ENCODE data around the gene KANK2. TPM values are rescaled to one million over a fixed set of nuclear protein-coding genes. Genes with fewer than 3 reads are reported as not detected.
"Not testable (repeated sequence)": the region's sequence is repeated elsewhere in the genome, so short reads cannot be mapped to it uniquely, and the experiment has no call there.

KANK2 gene
- total RNA-seq, 1 donor from 2014 or later: 2.7 TPM

DNA sequence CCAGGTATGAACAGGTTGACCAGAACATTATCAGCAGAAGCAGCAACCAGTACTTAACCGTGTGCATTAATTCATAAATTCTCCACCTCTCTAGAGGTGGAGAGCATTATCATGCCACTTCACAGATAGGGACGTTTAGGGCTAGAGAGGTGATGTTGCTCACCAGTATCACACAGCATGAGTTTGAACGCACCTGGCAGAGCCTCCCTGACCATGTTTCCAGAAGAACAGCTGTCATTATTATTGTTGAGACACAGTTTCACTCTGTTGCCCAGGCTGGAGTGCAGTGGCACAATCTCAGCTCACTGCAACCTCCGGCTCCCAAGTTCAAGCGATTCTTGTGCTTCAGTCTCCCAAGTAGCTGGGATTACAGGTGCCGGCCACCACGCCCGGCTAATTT is 6.8 kb downstream of the KANK2 start:
- Mint-ChIP-seq H3K9me3 (no peaks in the 10 kb centered on the region), H3K27ac (no peak overlapping the region), H3K27me3 (ENCODE audit: insufficient read depth) (peaks cover 4% of the 10 kb centered on the region), H3K4me1 (ENCODE audit: low read depth) (no peaks in the 10 kb centered on the region), H3K4me3 (no peak overlapping the region), H3K36me3 (ENCODE audit: low read depth) (no peaks in the 10 kb centered on the region)
- no peak for DNase-seq (ENCODE audit: low spot score)
- intact Hi-C loops (cut with micrococcal nuclease): no loop called here

- intact Hi-C loops (cut with micrococcal nuclease): no loop called here
- no peak overlapping the region for H3K4me3 Mint-ChIP-seq
- peaks cover 7% of the 10 kb centered on the region for H3K27me3 Mint-ChIP-seq (ENCODE audit: insufficient read depth)
- no peaks in the 10 kb centered on the region for H3K9me3 Mint-ChIP-seq
- no peak for DNase-seq (ENCODE audit: low spot score)
- no peak overlapping the region for H3K27ac Mint-ChIP-seq
- no peaks in the 10 kb centered on the region for H3K4me1 Mint-ChIP-seq (ENCODE audit: low read depth)
- no peaks in the 10 kb centered on the region for H3K36me3 Mint-ChIP-seq (ENCODE audit: low read depth)
Measured at GRCh38 chr19:11187441-11187840, 9.9 kb downstream of the KANK2 start.

DNA sequence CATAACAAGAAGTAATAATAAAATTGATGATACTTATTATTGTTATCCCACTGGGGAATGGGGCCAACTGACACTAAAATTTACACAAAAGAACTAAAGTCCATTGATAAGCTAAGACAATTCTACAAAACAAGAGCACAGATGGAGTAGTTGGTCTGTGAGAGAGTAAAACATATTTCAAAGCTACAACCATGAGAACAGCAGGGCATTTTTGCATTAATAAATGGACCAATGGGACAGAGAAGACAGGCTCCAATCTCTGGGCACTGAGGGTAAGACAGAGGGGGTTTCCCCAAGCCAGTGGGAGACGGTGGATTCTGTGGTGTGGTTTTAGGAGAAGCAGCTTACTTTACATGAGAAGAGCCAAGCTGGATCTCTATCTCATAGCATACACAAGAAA is 14.4 kb downstream of the KANK2 start:
- no peaks in the 10 kb centered on the region for H3K4me1 Mint-ChIP-seq (ENCODE audit: low read depth)
- no peaks in the 10 kb centered on the region for H3K36me3 Mint-ChIP-seq (ENCODE audit: low read depth)
- intact Hi-C loops (cut with micrococcal nuclease): no loop called here
- no peak for DNase-seq (ENCODE audit: low spot score)
- H3K27me3 Mint-ChIP-seq (ENCODE audit: insufficient read depth): peaks cover 7% of the 10 kb centered on the region
- H3K27ac Mint-ChIP-seq: no peak overlapping the region
- H3K4me3 Mint-ChIP-seq: no peak overlapping the region
- H3K9me3 Mint-ChIP-seq: no peaks in the 10 kb centered on the region

DNA sequence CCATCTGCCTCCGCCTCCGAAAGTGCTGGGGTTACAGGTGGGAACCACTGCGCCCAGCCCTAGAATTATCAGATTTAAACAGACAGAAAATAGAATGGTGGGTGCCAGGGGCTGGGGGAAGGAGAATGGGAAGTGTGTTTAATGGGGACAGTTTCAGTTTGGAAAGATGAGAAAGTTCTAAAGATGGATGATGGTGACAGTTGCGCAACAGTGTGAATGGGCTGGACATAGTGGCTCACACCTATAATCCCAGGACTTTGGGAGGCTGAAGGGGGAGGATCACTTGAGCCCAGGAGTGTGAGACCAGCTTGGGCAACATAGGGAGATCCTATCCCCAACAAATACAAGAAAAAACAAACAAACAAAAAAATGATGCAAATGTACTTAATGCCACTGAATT is 15.9 kb downstream of the KANK2 start:
- no peaks in the 10 kb centered on the region for H3K4me1 Mint-ChIP-seq (ENCODE audit: low read depth)
- no peak for DNase-seq (ENCODE audit: low spot score)
- no peaks in the 10 kb centered on the region for H3K36me3 Mint-ChIP-seq (ENCODE audit: low read depth)
- intact Hi-C loops (cut with micrococcal nuclease): no loop called here
- H3K9me3 Mint-ChIP-seq: no peaks in the 10 kb centered on the region
- H3K27me3 Mint-ChIP-seq (ENCODE audit: insufficient read depth): peaks cover 3% of the 10 kb centered on the region
- H3K27ac Mint-ChIP-seq: no peak overlapping the region
- no peak overlapping the region for H3K4me3 Mint-ChIP-seq

DNA sequence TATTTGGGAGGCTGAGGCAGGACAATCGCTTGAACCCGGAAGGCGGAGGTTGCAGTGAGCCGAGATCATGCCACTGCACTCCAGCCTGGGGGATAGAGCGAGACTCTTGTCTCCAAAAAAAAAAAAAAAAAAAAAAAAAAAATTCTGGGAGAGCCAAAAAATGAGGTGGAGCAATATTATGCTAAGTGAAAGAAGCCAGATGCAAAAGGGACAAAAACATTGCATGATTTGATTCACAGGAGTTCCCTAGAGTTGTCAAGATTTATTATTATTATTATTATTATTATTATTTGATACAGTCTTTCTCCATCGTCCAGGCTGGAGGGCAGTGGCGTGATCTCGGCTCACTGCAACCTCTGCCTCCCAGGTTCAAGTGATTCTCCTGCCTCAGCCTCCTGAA is 16.4 kb downstream of the KANK2 start:
- intact Hi-C loops (cut with micrococcal nuclease); H3K9me3 Mint-ChIP-seq; H3K4me1 Mint-ChIP-seq (ENCODE audit: low read depth); DNase-seq (ENCODE audit: low spot score); H3K4me3 Mint-ChIP-seq; H3K27me3 Mint-ChIP-seq (ENCODE audit: insufficient read depth); H3K27ac Mint-ChIP-seq; H3K36me3 Mint-ChIP-seq (ENCODE audit: low read depth): not testable (repeated sequence)

GRCh38 chr19:11180346-11180745 is 17.0 kb downstream of the KANK2 start:
- H3K4me3 Mint-ChIP-seq: no peak overlapping the region
- no peaks in the 10 kb centered on the region for H3K36me3 Mint-ChIP-seq (ENCODE audit: low read depth)
- no peak overlapping the region for H3K27ac Mint-ChIP-seq
- H3K4me1 Mint-ChIP-seq (ENCODE audit: low read depth): no peaks in the 10 kb centered on the region
- DNase-seq (ENCODE audit: low spot score): no peak
- no peaks in the 10 kb centered on the region for H3K9me3 Mint-ChIP-seq
- intact Hi-C loops (cut with micrococcal nuclease): no loop called here
- H3K27me3 Mint-ChIP-seq (ENCODE audit: insufficient read depth): peaks cover 3% of the 10 kb centered on the region

GRCh38 chr19:11179716-11180297 is 17.5 kb downstream of the KANK2 start:
- H3K4me1 Mint-ChIP-seq (ENCODE audit: low read depth): no peaks in the 10 kb centered on the region
- H3K9me3 Mint-ChIP-seq: no peaks in the 10 kb centered on the region
- H3K27ac Mint-ChIP-seq: no peak overlapping the region
- H3K4me3 Mint-ChIP-seq: no peak overlapping the region
- peaks cover 3% of the 10 kb centered on the region for H3K27me3 Mint-ChIP-seq (ENCODE audit: insufficient read depth)
- intact Hi-C loops (cut with micrococcal nuclease): no loop called here
- H3K36me3 Mint-ChIP-seq (ENCODE audit: low read depth): no peaks in the 10 kb centered on the region
- DNase-seq (ENCODE audit: low spot score): no peak

GRCh38 chr19:11179145-11179465 is 18.2 kb downstream of the KANK2 start:
- DNase-seq (ENCODE audit: low spot score); H3K9me3 Mint-ChIP-seq; H3K27ac Mint-ChIP-seq; H3K27me3 Mint-ChIP-seq (ENCODE audit: insufficient read depth); H3K36me3 Mint-ChIP-seq (ENCODE audit: low read depth); H3K4me1 Mint-ChIP-seq (ENCODE audit: low read depth); intact Hi-C loops (cut with micrococcal nuclease); H3K4me3 Mint-ChIP-seq: not testable (repeated sequence)

DNA sequence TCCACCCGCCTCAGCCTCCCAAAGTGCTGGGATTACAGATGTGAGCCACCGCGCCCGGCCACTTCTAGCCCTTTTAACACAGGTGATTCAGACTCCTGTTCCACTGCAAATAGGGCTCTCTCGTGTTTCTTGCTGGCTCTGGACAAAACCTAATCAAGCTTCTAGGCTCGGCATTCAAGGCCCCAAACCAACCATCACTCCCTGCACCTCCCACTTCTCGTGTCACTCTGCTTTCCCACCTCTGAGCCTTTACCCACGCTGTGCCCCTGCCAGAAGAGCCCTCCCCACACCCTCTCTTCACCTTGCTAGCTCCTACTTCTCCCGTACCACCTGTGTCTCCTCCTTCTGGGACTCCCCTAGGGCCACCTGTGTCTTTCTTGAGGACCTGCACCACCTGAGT is 19.8 kb downstream of the KANK2 start:
- intact Hi-C loops (cut with micrococcal nuclease): no loop called here
- no peaks in the 10 kb centered on the region for H3K9me3 Mint-ChIP-seq
- no peaks in the 10 kb centered on the region for H3K27me3 Mint-ChIP-seq (ENCODE audit: insufficient read depth)
- H3K36me3 Mint-ChIP-seq (ENCODE audit: low read depth): no peaks in the 10 kb centered on the region
- no peak for DNase-seq (ENCODE audit: low spot score)
- H3K4me1 Mint-ChIP-seq (ENCODE audit: low read depth): no peaks in the 10 kb centered on the region
- H3K27ac Mint-ChIP-seq: no peak overlapping the region
- H3K4me3 Mint-ChIP-seq: no peak overlapping the region

- DNase-seq (ENCODE audit: low spot score): no peak
- no peak overlapping the region for H3K27ac Mint-ChIP-seq
- H3K9me3 Mint-ChIP-seq: no peaks in the 10 kb centered on the region
- intact Hi-C loops (cut with micrococcal nuclease): no loop called here
- no peaks in the 10 kb centered on the region for H3K27me3 Mint-ChIP-seq (ENCODE audit: insufficient read depth)
- no peaks in the 10 kb centered on the region for H3K36me3 Mint-ChIP-seq (ENCODE audit: low read depth)
- no peaks in the 10 kb centered on the region for H3K4me1 Mint-ChIP-seq (ENCODE audit: low read depth)
- no peak overlapping the region for H3K4me3 Mint-ChIP-seq
Measured at GRCh38 chr19:11176466-11177193, 20.7 kb downstream of the KANK2 start.

- no peaks in the 10 kb centered on the region for H3K27me3 Mint-ChIP-seq (ENCODE audit: insufficient read depth)
- intact Hi-C loops (cut with micrococcal nuclease): no loop called here
- H3K4me3 Mint-ChIP-seq: no peak overlapping the region
- no peak overlapping the region for H3K27ac Mint-ChIP-seq
- H3K4me1 Mint-ChIP-seq (ENCODE audit: low read depth): no peaks in the 10 kb centered on the region
- DNase-seq (ENCODE audit: low spot score): no peak
- H3K36me3 Mint-ChIP-seq (ENCODE audit: low read depth): no peaks in the 10 kb centered on the region
- no peaks in the 10 kb centered on the region for H3K9me3 Mint-ChIP-seq
Measured at GRCh38 chr19:11175920-11176319, 21.4 kb downstream of the KANK2 start.

- no peak for DNase-seq (ENCODE audit: low spot score)
- Mint-ChIP-seq H3K4me3 (no peak overlapping the region), H3K27me3 (ENCODE audit: insufficient read depth) (no peaks in the 10 kb centered on the region), H3K27ac (no peak overlapping the region), H3K9me3 (no peaks in the 10 kb centered on the region), H3K36me3 (ENCODE audit: low read depth) (no peaks in the 10 kb centered on the region), H3K4me1 (ENCODE audit: low read depth) (no peaks in the 10 kb centered on the region)
- intact Hi-C loops (cut with micrococcal nuclease): no loop called here
Measured at GRCh38 chr19:11174336-11174735, 23.0 kb downstream of the KANK2 start.

GRCh38 chr19:11173516-11174155 is 23.7 kb downstream of the KANK2 start:
- no peaks in the 10 kb centered on the region for H3K27me3 Mint-ChIP-seq (ENCODE audit: insufficient read depth)
- H3K36me3 Mint-ChIP-seq (ENCODE audit: low read depth): no peaks in the 10 kb centered on the region
- H3K27ac Mint-ChIP-seq: no peak overlapping the region
- no peak overlapping the region for H3K4me3 Mint-ChIP-seq
- DNase-seq (ENCODE audit: low spot score): no peak
- no peaks in the 10 kb centered on the region for H3K4me1 Mint-ChIP-seq (ENCODE audit: low read depth)
- intact Hi-C loops (cut with micrococcal nuclease): no loop called here
- H3K9me3 Mint-ChIP-seq: no peaks in the 10 kb centered on the region

All from activated T-helper 1 cell treated with anti-CD3 and anti-CD28 coated beads, Interleukin-12 subunit alpha, Interleukin-12 subunit beta, Interleukin-2, Interleukin-4 antibody, amounts not matched to agents 30 ng/mL and 10 ng/mL and 1 ng/mL, durations not matched to agents 14 hours and 24 hours and 36 hours (primary cell).